NCI-H510A treated with DMSO at 0.1 percent for 48 hours (cell line): ENCODE data around the gene BCAM.

ENCODE experiments used
- DNase-seq: peaks from one replicate; lab custom pipeline; 2025; lab: John Stamatoyannopoulos, UW

BCAM gene

DNA sequence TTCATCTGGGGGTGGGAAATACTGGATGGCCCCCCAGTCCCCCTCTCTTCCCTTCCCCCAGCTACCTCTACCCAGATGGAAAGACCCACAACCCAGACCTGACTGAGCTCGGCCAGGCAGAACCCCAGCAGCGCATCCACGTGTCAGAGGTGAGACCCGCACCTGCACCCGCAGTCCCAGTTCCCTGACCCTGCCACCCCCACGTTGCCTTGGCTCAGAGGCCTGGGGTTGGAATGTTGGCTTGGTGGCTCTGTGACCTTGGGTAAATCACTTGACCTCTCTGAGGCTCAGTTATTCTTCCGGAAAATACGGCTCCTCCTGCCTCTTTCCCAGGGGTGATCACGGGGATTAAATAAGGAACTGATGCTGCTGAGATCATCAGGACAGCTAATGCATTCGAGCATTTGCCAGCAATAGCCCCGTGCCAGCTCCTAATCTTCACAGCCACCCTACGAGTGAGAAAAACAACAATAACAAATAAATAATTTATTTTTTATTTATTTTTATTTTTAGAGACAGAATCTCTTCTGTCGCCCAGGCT lies 18.9 kb upstream of the BCAM start:
- DNase-seq = no peak

- peak; percentile 64 for DNase-seq
These were observed 16.6 kb upstream of the BCAM start for GRCh38 chr19:44792281-44792680.

GRCh38 chr19:44794610-44795009 lies 14.3 kb upstream of the BCAM start:
- DNase-seq = no peak

GRCh38 chr19:44795398-44795987 lies 13.4 kb upstream of the BCAM start:
- no peak for DNase-seq

- DNase-seq = peak; percentile 78
These were observed 12.2 kb upstream of the BCAM start for GRCh38 chr19:44796701-44797115.

DNA sequence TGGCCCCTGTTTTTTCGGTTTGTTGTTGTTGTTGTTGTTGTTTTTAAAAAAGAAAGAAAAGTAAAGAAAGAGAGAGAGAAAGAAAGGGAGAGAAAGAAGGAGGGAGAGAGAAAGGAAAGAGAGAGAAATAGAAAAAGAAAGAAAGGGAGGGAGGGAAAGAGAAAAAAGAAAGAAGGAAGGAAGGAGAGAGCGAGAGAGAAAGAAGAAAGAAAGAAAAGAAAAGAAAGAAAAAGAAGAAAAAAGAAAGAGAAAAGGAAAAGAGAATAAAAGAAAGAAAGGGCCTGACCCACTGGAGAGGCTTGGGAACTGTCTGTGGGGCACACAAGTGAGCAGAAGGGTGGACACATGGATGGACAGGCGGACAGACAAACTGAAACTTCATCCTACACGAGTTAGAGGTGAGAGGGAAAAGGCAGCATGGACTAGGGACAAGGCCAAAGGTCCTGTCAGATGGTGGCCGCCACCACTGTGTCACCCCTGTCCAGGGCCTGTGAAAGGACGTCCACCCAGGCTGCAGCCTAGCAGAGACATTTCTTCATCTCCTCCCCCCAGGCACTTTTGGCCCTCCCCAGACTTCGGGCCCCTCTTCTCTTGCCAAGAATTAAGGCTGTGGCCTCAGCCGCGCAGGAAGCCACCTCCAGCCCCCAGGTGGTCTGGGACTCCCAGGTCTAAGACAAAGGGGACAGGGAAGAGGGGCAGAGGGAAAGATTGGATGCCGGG lies 9.1 kb upstream of the BCAM start:
- no peak for DNase-seq

GRCh38 chr19:44800461-44800860 lies 8.4 kb upstream of the BCAM start:
- DNase-seq = peak; percentile 87

DNA sequence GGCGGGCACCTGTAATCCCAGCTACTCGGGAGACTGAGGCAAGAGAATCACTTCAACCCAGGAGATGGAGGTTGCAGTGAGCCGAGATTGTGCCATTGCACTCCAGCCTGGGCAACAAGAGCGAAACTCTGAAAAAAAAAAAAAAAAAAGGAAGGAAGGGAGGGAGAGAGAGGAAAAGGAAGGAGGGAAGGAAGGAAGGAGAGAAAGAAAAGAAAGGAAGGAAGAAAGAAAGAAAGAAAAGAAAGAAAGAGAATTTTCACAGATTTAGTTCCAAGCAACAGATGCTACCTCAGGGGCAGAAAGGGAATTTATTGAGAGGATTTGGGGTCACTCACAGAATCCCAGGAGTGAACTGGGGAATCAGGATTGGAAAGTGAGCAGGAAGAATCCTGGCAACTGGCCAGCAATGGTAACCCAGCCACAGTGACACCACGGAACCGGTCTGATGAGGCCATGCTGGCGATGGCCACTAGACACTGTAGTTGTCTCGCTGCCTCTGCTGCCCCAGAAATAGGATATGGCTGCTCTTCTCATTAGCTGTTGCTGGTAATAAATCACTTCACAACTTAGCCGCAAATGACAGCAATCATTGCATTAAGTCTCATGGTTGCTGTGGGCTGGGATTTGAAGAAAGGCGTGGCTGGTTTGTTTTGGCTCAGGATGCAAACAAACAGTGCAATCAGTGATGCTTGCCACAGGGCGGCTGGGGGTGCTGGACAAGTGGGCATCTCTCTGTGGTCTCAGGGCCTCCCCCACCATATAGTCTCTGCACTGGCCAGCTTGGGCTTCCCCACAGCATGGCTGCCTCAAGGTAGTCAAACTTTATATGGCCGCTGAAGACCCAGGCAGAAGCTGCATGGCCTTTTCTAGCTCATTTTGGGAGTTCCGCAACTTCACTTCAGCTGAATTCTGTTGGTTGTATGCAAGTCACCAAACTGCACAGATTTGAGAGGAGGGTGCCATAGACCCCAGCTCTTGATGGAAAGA lies 5.2 kb upstream of the BCAM start:
- peak; percentile 94 for DNase-seq

GRCh38 chr19:44806291-44806690 lies 2.6 kb upstream of the BCAM start:
- no peak for DNase-seq

DNA sequence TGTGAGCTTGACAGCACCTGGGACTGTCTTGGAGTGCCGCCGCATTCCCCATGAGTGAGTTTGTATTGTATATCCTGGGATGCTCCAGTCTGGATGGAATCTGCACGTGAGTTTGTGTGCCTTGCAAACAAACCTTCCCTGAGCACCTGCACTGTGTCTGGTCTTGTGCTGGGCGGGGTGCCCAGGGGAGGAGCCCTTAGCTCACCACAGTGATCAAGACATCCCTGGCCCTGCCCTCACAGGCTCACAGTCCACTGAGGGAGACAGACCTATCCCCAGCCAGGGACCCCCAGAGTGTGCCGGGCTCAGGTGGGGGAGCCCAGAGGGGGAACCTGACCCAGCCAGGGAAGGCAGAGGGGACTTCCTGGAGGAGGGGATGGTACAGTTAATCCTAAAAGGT lies 1.7 kb upstream of the BCAM start:
- peak; percentile 89 for DNase-seq

GRCh38 chr19:44807652-44808462 lies 1.0 kb upstream of the BCAM start:
- DNase-seq = peak; percentile 63

GRCh38 chr19:44809577-44810233 lies 802 bp downstream of the BCAM start:
- no peak for DNase-seq

DNA sequence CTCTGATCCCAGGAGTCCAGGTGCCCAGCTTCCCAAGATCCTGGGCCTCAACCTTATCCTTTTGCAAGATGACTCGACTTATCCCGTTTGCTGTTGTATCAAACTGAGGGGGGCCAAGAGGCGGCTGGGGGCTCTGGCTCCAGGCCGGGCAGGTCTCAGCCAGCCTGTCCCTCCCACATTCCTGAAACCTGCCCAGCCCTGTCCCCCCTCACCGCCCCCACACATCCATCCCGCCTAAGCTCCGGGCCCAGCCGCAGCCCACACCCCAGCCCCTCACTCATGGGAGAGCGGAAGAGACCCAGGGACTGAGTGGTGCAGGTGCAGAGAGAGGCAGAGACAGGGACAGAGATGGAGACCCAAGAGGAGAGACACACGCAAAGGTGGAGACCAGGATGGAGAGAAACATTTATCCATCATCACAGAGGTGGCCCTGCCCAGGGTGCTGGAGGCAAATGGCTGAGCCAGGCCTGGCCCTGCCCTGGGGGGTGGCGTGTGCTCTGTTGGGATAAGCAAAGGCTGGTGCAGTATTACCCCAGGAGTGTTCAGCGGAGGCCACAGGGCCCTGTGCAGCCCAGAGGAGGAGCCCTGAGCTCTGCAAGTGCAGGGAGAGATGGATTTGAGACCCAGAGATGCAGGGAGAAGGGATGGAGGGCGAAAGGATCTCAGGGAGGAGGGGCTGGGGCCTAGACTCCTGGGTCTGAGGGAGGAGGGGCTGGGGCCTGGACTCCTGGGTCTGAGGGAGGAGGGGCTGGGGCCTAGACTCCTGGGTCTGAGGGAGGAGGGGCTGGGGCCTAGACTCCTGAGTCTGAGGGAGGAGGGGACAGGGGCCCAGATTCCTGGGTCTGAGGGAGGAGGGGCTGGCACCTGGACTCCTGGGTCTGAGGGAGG lies 1.6 kb downstream of the BCAM start:
- DNase-seq = no peak

- DNase-seq = no peak
These were observed 2.2 kb downstream of the BCAM start for GRCh38 chr19:44811122-44811419.

DNA sequence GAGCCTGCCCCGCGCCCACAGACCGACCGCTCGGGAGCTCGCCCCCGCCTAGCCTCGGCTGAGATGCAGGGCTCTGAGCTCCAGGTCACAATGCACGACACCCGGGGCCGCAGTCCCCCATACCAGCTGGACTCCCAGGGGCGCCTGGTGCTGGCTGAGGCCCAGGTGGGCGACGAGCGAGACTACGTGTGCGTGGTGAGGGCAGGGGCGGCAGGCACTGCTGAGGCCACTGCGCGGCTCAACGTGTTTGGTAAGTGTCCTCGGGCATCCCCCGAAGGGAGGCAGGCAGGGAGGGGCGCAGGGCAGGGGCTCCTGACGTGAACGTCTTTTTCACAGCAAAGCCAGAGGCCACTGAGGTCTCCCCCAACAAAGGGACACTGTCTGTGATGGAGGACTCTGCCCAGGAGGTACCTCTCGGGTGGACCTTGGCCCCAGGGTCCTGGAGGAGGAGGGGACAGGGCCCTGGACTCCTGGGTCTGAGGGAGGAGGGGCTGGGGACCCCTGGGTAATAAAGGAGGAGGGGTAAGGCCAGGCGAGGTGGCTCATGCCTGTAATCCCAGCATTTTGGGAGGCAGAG lies 3.3 kb downstream of the BCAM start:
- no peak for DNase-seq

DNA sequence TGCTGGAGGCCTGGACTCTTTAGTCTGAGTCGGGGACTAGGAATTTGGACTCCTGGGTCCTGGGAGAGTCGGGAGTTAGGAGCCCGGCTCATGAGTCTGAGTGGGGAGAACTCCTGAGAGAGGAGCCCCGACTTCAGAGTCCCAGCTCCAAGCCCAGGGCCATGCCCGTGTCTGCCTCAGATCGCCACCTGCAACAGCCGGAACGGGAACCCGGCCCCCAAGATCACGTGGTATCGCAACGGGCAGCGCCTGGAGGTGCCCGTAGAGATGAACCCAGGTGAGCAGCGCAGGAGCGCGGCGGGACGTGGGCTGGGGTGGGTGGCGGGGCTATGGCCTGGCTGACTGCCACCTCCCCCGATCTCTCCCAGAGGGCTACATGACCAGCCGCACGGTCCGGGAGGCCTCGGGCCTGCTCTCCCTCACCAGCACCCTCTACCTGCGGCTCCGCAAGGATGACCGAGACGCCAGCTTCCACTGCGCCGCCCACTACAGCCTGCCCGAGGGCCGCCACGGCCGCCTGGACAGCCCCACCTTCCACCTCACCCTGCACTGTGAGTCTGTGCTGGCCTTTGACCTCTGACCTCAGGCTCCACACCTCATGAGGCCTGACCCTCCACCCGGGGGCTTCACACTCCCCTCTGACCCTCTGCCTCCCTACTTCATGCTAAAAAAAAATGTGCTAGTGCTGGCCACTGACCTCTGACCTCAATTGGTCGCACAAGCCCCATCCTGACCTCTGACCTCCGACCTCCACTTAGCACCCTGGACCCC lies 4.4 kb downstream of the BCAM start:
- no peak for DNase-seq

GRCh38 chr19:44813841-44814470 lies 5.1 kb downstream of the BCAM start:
- no peak for DNase-seq

DNA sequence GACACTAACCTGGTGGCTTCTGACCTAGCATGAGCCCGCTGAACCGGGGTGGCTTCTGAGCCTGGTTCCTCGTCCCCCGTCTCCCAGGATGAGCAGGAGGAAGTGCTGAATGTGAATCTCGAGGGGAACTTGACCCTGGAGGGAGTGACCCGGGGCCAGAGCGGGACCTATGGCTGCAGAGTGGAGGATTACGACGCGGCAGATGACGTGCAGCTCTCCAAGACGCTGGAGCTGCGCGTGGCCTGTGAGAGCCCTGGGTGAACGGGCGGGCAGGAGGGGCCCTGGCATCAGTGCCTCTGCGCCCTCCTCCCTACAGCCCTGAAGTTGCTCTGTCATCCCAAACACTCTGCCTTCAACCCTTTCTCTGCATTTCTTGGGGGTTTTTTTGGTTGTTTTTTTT lies 5.6 kb downstream of the BCAM start:
- DNase-seq = no peak

DNA sequence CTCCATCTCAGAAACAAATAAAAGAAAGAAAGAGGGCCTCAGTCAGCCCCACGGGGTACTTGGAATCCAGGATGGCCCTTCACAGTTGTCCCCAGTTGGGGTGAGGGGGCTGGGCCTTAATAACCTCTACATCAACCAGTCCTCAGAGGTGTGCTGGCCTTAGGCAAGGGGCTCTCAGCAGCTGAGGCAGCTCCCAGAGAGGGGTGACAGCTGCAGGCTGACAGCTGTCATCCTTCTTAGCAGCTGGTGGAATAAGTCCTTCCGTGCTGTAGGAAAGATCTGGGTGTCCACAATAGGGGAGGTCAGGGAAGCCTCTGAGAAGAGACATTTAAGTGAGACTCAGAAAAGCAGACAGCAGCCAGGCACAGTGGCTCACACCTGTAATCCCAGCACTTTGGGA lies 7.4 kb downstream of the BCAM start:
- no peak for DNase-seq
